Loucy (cell line): Measurements from ENCODE around the gene SCIMP.

Experiments used
- H2AFZ ChIP-seq: fragments of 200-600 bp; sonication (generic); 2 replicates; pipeline ENCODE4 v1.6.0; 2016; ENCODE audit warnings: antibody characterized with exemption, mild to moderate bottlenecking, low read length, moderate library complexity
- H3F3A ChIP-seq: fragments of 200-600 bp; 2 replicates; pipeline ENCODE4 v1.6.0; 2016; ENCODE audit warnings: antibody characterized with exemption, low read depth, mild to moderate bottlenecking
- H3K27me3 ChIP-seq: fragments of 200-600 bp; sonication (generic); 2 replicates; pipeline ENCODE4 v1.6.1; 2014; ENCODE audit warnings: low read length, mild to moderate bottlenecking; ENCODE audit not compliant: insufficient read depth, poor library complexity, severe bottlenecking
- H3K36me3 ChIP-seq: fragments of 200-600 bp; sonication (generic); 2 replicates; pipeline ENCODE4 v1.6.1; 2016; ENCODE audit warnings: low read length; ENCODE audit not compliant: insufficient read depth
- H3K4me1 ChIP-seq: fragments of 200-600 bp; sonication (generic); 2 replicates; pipeline ENCODE4 v1.5.1; 2014; ENCODE audit warnings: low read length, mild to moderate bottlenecking; ENCODE audit not compliant: insufficient read depth, poor library complexity, severe bottlenecking
- H3K4me2 ChIP-seq: fragments of 200-600 bp; sonication (generic); 2 replicates; pipeline ENCODE4 v1.6.0; 2014; ENCODE audit warnings: antibody characterized with exemption, low read length, low read depth, mild to moderate bottlenecking; ENCODE audit not compliant: poor library complexity, severe bottlenecking
- H3K4me3 ChIP-seq: fragments of 200-600 bp; sonication (generic); 2 replicates; pipeline ENCODE4 v1.5.1; 2014; ENCODE audit warnings: low read length, mild to moderate bottlenecking, mixed read lengths; ENCODE audit not compliant: poor library complexity, severe bottlenecking
- H3K79me2 ChIP-seq: fragments of 200-600 bp; sonication (generic); 2 replicates; pipeline ENCODE4 v1.6.1; 2014; ENCODE audit warnings: low read length; ENCODE audit not compliant: insufficient read depth
- H3K9ac ChIP-seq: fragments of 200-600 bp; sonication (generic); 2 replicates; pipeline ENCODE4 v1.6.0; 2014; ENCODE audit warnings: mild to moderate bottlenecking, low read depth, low read length, moderate library complexity; ENCODE audit not compliant: poor library complexity, severe bottlenecking
- H3K9me2 ChIP-seq: fragments of 200-600 bp; sonication (generic); replicated peaks from 2 replicates; pipeline ENCODE4 v1.6.1; 2016; ENCODE audit warnings: low read depth, low read length, mixed read lengths
- H3K9me3 ChIP-seq: fragments of 200-600 bp; sonication (generic); 2 replicates; pipeline ENCODE4 v1.6.1; 2014; ENCODE audit warnings: mild to moderate bottlenecking, antibody characterized with exemption, low read length, low read depth; ENCODE audit not compliant: insufficient read depth
- H4K20me1 ChIP-seq: fragments of 200-600 bp; sonication (generic); 2 replicates; pipeline ENCODE4 v1.6.0; 2014; ENCODE audit warnings: antibody characterized with exemption, low read length, mild to moderate bottlenecking; ENCODE audit not compliant: insufficient read depth, poor library complexity, severe bottlenecking
- CTCF ChIP-seq: fragments of 200-600 bp; sonication (generic); conservative IDR thresholded peaks from 2 replicates; pipeline ENCODE4 v1.5.1; 2014; ENCODE audit warnings: mild to moderate bottlenecking, antibody characterized with exemption, low read length
- EZH2phosphoT487 ChIP-seq: fragments of 200-600 bp; IDR thresholded peaks from 2 replicates; pipeline ENCODE4 v1.6.1; 2018; ENCODE audit warnings: antibody characterized with exemption, mild to moderate bottlenecking, moderate library complexity, borderline replicate concordance

Gene SCIMP

GRCh38 chr17:5234645-5235576 is at the start of gene SCIMP:
Gene SCIMP, minus strand, starts transcription at chr17:5234860. Its CDS starts 105 bp downstream, at chr17:5234755.
- H3K27me3 ChIP-seq = no peaks in the 10 kb centered on the region
- no peak within 1 kb of the TSS for H3K4me2 ChIP-seq
- no peak within 1 kb of the TSS for H2AFZ ChIP-seq

GRCh38 chr17:5283571-5284315 is 49.1 kb upstream of the SCIMP start:
- Histone ChIP-seq H4K20me1 (peaks cover 45% of the 10 kb centered on the region), H3K9me3 (no peaks in the 10 kb centered on the region), H3K27me3 (no peaks in the 10 kb centered on the region), H3K36me3 (no peaks in the 10 kb centered on the region), H3K4me2 (peak overlapping the region; percentile 97), H3K79me2 (peaks cover 60% of the 10 kb centered on the region), H3K4me3 (peak overlapping the region; percentile 99), H2AFZ (no peak overlapping the region), H3K9ac (peak overlapping the region; percentile 84), H3K4me1 (peaks cover 32% of the 10 kb centered on the region), H3F3A (no peaks in the 10 kb centered on the region), H3K9me2 (no peaks in the 10 kb centered on the region)
- TF ChIP-seq EZH2phosphoT487 (no peak), CTCF (no peak)

More at GRCh38 chr17:5234645-5235576, at the start of gene SCIMP:
- Histone ChIP-seq H3K4me3 (no peak within 1 kb of the TSS), H3K9me2 (no peaks in the 10 kb centered on the region), H4K20me1 (no peaks in the 10 kb centered on the region), H3F3A (no peaks in the 10 kb centered on the region), H3K9ac (no peak within 1 kb of the TSS), H3K4me1 (peaks cover 4% of the 10 kb centered on the region), H3K79me2 (no peaks in the 10 kb centered on the region), H3K9me3 (no peaks in the 10 kb centered on the region), H3K36me3 (no peaks in the 10 kb centered on the region)
- TF ChIP-seq EZH2phosphoT487 (no peak), CTCF (no peak)

GRCh38 chr17:5282642-5283217 is 48.1 kb upstream of the SCIMP start:
- Histone ChIP-seq H3K4me2 (peak overlapping the region; percentile 97), H3K4me1 (peaks cover 30% of the 10 kb centered on the region), H3K9ac (peak overlapping the region; percentile 84), H3K9me2 (no peaks in the 10 kb centered on the region), H3K79me2 (peaks cover 51% of the 10 kb centered on the region), H3K9me3 (no peaks in the 10 kb centered on the region), H3K36me3 (no peaks in the 10 kb centered on the region), H3K4me3 (peak overlapping the region; percentile 99), H3F3A (no peaks in the 10 kb centered on the region), H2AFZ (no peak overlapping the region), H4K20me1 (peaks cover 40% of the 10 kb centered on the region), H3K27me3 (no peaks in the 10 kb centered on the region)
- TF ChIP-seq EZH2phosphoT487 (no peak), CTCF (no peak)
